MCF 10A (cell line): ENCODE results near the gene SEPHS1. TPM values are rescaled to one million over a fixed set of nuclear protein-coding genes. Genes with fewer than 3 reads are reported as not detected.

Source experiments
- BruUV-seq: library from RNA; stranded (reverse); fragments of 400-500 nt; replicated peaks from 2 replicates; lab custom pipeline; 2021; lab: Mats Ljungman, UMichigan
- CTCF ChIA-PET: fragments of 300-600 bp; sonication (Branson Sonifier 250); formaldehyde crosslinking; extraction: SDS; loops from one replicate; lab custom pipeline; 2021; ENCODE audit warnings: antibody characterized with exemption, inconsistent platforms; lab: Yijun Ruan, JAX
- POLR2A ChIA-PET: fragments of 300-600, 350-650 bp; sonication (Branson Sonifier 250); formaldehyde crosslinking; extraction: SDS; loops from one replicate; lab custom pipeline; 2020; ENCODE audit warnings: antibody characterized with exemption, inconsistent platforms; lab: Yijun Ruan, JAX
- DNase-seq: peaks from one replicate; pipeline ENCODE4 v3.0.0-alpha.2; 2018; ENCODE audit not compliant: unreplicated experiment
- H3K27ac Mint-ChIP-seq: one replicate; pipeline ENCODE4 v1.8.0; 2022; ENCODE audit warnings: mild to moderate bottlenecking, low read depth, mixed read lengths; ENCODE audit not compliant: unreplicated experiment
- H3K27me3 Mint-ChIP-seq: one replicate; pipeline ENCODE4 v1.8.0; 2022; ENCODE audit warnings: mixed read lengths; ENCODE audit not compliant: insufficient read depth, unreplicated experiment
- H3K36me3 Mint-ChIP-seq: one replicate; pipeline ENCODE4 v1.8.0; 2022; ENCODE audit warnings: mild to moderate bottlenecking, moderate library complexity, mixed read lengths; ENCODE audit not compliant: insufficient read depth, unreplicated experiment
- H3K4me1 Mint-ChIP-seq: one replicate; pipeline ENCODE4 v1.8.0; 2022; ENCODE audit warnings: mixed read lengths; ENCODE audit not compliant: insufficient read depth, unreplicated experiment
- H3K4me3 Mint-ChIP-seq: one replicate; pipeline ENCODE4 v1.8.0; 2022; ENCODE audit warnings: mild to moderate bottlenecking, moderate library complexity, mixed read lengths; ENCODE audit not compliant: unreplicated experiment
- H3K9me3 Mint-ChIP-seq: one replicate; pipeline ENCODE4 v1.8.0; 2022; ENCODE audit warnings: mixed read lengths; ENCODE audit not compliant: unreplicated experiment
- intact Hi-C: fragments of 100-400 bp; cut with micrococcal nuclease; formaldehyde crosslinking; loops from 2 replicates; pipeline ENCODE4 v1.14.1; 2022
- total RNA-seq: library from RNA; stranded (reverse); gene quantifications from 2 replicates; pipeline ENCODE4 v1.2.3, GENCODE V29; 2022
- TF ChIP-seq, protein P1 (sequence below): fragments of 200-600 bp; IDR thresholded peaks from one replicate; pipeline ENCODE4 v1.8.0; 2022; ENCODE audit warnings: antibody characterized with exemption, mild to moderate bottlenecking; ENCODE audit not compliant: unreplicated experiment

The SEPHS1 gene
- total RNA-seq, 1 experiment from 2014 or later: 60.8 TPM

DNA sequence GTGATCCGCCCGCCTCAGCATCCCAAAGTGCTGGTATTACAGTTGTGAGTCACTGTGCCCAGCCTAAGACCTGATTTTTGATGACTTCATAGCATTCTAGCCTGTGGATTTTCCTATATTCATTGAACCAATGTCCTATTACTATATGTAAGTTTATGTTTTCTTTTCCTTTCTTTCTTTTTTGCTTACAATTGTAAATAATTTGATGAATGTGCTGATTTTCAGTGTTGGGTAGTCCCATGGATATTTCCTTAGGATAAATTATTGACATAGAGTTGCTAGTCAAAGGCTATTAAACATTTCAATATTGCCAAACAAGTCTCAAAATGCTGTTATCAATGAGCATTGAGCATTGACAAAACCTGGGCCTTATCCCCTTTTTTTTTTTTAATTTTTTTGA is 38.3 kb downstream of the SEPHS1 start:
- no peaks in the 10 kb centered on the region for H3K4me1 Mint-ChIP-seq
- CTCF ChIA-PET: interaction anchor here (0.6 kb wide), 1 partner anchor 128 kb away, joined by 4 read pairs; no protein-coding TSS in a partner anchor

DNA sequence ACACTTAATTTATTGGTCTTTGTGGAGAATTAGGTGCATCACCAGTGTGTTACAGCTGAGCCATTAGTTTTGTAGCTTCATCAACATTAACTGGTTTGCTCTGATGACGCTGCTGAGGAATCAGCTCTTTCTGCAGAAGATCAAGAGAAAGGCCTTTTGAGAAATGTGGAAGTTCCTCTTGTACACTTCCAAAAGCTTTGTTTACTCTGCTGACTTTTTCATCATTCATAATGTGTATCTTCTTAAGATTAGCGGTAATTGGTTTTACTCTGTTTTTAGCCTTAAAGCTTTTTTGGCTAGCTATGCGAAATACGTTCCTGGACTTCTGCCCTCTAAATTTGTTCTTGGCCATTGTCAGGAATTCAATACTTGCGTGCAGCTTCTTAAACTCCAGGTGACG is 40.0 kb downstream of the SEPHS1 start:
- ChIA-PET POLR2A (no interaction called here), CTCF (interaction anchor here (0.6 kb wide), 1 partner anchor 642 kb away, joined by 4 read pairs; no protein-coding TSS in a partner anchor)
- intact Hi-C loops: loop anchor here (2.0 kb wide), 1 partner anchor 141 kb away; no protein-coding TSS in a partner anchor
- Mint-ChIP-seq H3K27ac (no peak overlapping the region), H3K4me1 (no peaks in the 10 kb centered on the region), H3K36me3 (no peaks in the 10 kb centered on the region), H3K9me3 (no peaks in the 10 kb centered on the region), H3K27me3 (no peaks in the 10 kb centered on the region), H3K4me3 (no peak overlapping the region)
- no peak for DNase-seq
- BruUV-seq: no TSS peak
- TF ChIP-seq, protein P1, sequence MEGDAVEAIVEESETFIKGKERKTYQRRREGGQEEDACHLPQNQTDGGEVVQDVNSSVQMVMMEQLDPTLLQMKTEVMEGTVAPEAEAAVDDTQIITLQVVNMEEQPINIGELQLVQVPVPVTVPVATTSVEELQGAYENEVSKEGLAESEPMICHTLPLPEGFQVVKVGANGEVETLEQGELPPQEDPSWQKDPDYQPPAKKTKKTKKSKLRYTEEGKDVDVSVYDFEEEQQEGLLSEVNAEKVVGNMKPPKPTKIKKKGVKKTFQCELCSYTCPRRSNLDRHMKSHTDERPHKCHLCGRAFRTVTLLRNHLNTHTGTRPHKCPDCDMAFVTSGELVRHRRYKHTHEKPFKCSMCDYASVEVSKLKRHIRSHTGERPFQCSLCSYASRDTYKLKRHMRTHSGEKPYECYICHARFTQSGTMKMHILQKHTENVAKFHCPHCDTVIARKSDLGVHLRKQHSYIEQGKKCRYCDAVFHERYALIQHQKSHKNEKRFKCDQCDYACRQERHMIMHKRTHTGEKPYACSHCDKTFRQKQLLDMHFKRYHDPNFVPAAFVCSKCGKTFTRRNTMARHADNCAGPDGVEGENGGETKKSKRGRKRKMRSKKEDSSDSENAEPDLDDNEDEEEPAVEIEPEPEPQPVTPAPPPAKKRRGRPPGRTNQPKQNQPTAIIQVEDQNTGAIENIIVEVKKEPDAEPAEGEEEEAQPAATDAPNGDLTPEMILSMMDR: no peak

More for the DNA sequence above, 38.3 kb downstream of the SEPHS1 start:
- no peaks in the 10 kb centered on the region for H3K27me3 Mint-ChIP-seq
- no peaks in the 10 kb centered on the region for H3K9me3 Mint-ChIP-seq
- no peak overlapping the region for H3K4me3 Mint-ChIP-seq
- intact Hi-C loops: loop anchor here (2.0 kb wide), 1 partner anchor 143 kb away; no protein-coding TSS in a partner anchor
- TF ChIP-seq, protein P1: no peak
- POLR2A ChIA-PET: interaction anchor here (0.9 kb wide), 1 partner anchor 10 kb away, joined by 3 read pairs; no protein-coding TSS in a partner anchor
- no TSS peak for BruUV-seq
- H3K27ac Mint-ChIP-seq: no peak overlapping the region
- H3K36me3 Mint-ChIP-seq: no peaks in the 10 kb centered on the region
- no peak for DNase-seq

DNA sequence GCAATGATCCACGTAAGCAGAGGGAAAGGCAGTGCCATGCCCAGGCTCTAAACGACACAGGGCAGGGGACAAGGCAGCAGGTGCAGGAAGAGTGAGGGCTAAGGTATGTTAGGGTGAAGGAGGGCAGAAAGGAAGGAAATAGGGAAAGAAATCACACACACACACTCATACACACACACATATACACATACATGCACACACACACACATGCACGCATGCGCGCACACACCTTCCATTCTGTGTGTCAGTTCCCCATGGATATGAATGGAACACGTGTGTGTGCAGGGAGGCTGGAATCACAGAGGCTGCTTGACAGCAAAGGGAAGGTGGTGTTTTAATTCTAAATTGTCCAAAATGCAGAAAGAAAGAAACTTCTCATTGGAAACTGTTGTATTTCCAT is 42.0 kb downstream of the SEPHS1 start:
- no peak overlapping the region for H3K27ac Mint-ChIP-seq
- ChIA-PET CTCF (interaction anchor here (0.6 to 1.2 kb wide), 2 partner anchors 146 to 189 kb away, joined by 3 to 5 read pairs; no protein-coding TSS in a partner anchor), POLR2A (no interaction called here)
- TF ChIP-seq, protein P1: no peak
- H3K4me3 Mint-ChIP-seq: no peak overlapping the region
- BruUV-seq: no TSS peak
- no peaks in the 10 kb centered on the region for H3K36me3 Mint-ChIP-seq
- intact Hi-C loops: no loop called here
- H3K4me1 Mint-ChIP-seq: no peaks in the 10 kb centered on the region
- H3K27me3 Mint-ChIP-seq: no peaks in the 10 kb centered on the region
- H3K9me3 Mint-ChIP-seq: no peaks in the 10 kb centered on the region
- no peak for DNase-seq

DNA sequence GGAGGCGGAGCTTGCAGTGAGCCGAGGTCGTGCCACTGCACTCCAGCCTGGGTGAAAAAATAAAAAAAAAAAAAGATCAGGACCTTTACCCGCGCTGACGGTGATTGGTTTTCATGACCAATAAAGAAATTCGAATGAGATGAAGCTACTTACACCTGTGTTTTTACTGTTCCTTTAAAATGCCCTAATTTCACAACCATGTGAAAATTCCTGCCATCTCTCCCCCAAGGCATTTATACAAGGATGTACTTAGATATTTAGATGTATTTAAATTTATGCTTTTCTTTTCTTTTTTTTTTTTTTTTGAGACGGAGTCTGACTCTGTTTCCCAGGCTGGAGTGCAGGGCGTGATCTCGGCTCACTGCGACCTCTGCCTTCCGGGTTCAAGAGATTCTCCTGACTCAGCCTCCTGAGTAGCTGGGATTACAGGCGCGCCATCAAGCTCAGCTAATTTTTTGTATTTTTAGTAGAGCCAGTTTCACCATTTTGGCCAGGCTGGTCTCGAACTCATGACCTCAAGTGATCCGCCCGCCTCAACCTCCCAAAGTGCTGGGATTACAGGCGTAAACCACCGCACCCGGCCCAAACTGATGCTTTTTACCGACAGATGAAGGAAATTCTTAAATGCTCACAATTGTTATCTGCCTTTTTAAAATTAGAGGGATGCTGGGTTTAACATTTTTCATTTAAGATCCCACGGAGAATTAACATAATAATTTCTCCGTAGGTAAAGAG is 45.1 kb downstream of the SEPHS1 start:
- Mint-ChIP-seq H3K9me3 (no peaks in the 10 kb centered on the region), H3K4me3 (peak overlapping the region; percentile 80), H3K36me3 (no peaks in the 10 kb centered on the region), H3K27me3 (no peaks in the 10 kb centered on the region), H3K4me1 (peaks cover 5% of the 10 kb centered on the region), H3K27ac (peak overlapping the region; percentile 89)
- TF ChIP-seq, protein P1: no peak
- ChIA-PET CTCF (interaction anchor here (0.6 to 4.7 kb wide), 28 partner anchors 10 to 1471 kb away, joined by 3 to 60 read pairs (median 4); partner anchors contain the start of genes MCM10 and OPTN), POLR2A (interaction anchor here (0.6 to 3.0 kb wide), 12 partner anchors 8 to 225 kb away, joined by 3 to 16 read pairs (median 5); partner anchors contain the start of genes MCM10 and SEPHS1)
- intact Hi-C loops: loop anchor here (1.0 to 5.0 kb wide), 5 partner anchors 44 to 203 kb away; partner anchors contain the start of genes MCM10, OPTN and SEPHS1
- BruUV-seq: no TSS peak
- DNase-seq: no peak
